Measurements from ENCODE around the gene ZBED4.

DNA sequence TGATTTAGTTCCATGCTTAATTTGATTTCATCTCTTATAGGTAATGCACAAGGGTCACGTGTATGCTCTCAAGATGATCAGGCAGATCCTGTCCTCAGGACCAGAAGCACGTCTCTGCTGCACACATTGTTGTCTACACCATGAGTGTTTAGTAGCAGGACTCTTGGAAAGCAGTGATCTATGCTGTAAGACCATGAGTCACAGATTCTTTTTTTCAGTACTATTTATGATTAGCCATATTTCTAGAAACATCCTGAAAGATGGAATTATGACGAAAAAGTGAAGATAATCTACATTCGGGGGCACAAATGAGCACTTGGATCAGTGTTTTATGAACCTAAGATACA lies 29.6 kb downstream of the ZBED4 start:
- TF ChIP-seq CTCF (IDR thresholded peaks at IDR 0.05): no peak
- TF ChIP-seq POLR2A (IDR thresholded peaks at IDR 0.05): no peak
